IMR-90 (cell line): ENCODE results near the gene ZXDA. TPM values are rescaled to one million over a fixed set of nuclear protein-coding genes. Genes with fewer than 3 reads are reported as not detected.

Experiments used
- ATAC-seq: fragments of 200-7000 bp; cut with Tn5 transposase; 2 replicates; pipeline ENCODE4 v1.9.1; 2020; ENCODE audit warnings: low read depth, mild to moderate bottlenecking, moderate library complexity
- BruUV-seq: library from RNA; stranded (reverse); fragments of 400-500 nt; replicated peaks from 2 replicates; lab custom pipeline; 2021; lab: Mats Ljungman, UMichigan
- CTCF ChIA-PET: fragments of 300-600 bp; formaldehyde crosslinking; extraction: SDS; loops from one replicate; lab custom pipeline; 2021; ENCODE audit warnings: antibody characterized with exemption; lab: Yijun Ruan, JAX
- POLR2A ChIA-PET: fragments of 300-600 bp; sonication (Branson Sonifier 250); formaldehyde crosslinking; loops from one replicate; lab custom pipeline; 2022; ENCODE audit warnings: antibody characterized with exemption; ENCODE audit not compliant: unreplicated experiment; lab: Charles Lee
- DNase-seq: peaks from one replicate; pipeline ENCODE4 v3.0.0; 2013
- H2AFZ ChIP-seq: replicated peaks from 2 replicates; pipeline ENCODE3; 2013; ENCODE audit warnings: low read length, mild to moderate bottlenecking; ENCODE audit not compliant: poor library complexity
- H2AK5ac ChIP-seq: 2 replicates; pipeline ENCODE4 v1.6.1; 2013; ENCODE audit warnings: low read depth, low read length, inconsistent platforms
- H2AK9ac ChIP-seq: replicated peaks from 2 replicates; pipeline ENCODE3; 2013; ENCODE audit warnings: mild to moderate bottlenecking, low read depth, low read length, moderate library complexity; ENCODE audit not compliant: poor library complexity
- H2BK120ac ChIP-seq: 2 replicates; pipeline ENCODE4 v1.6.1; 2013; ENCODE audit warnings: low read depth, low read length, inconsistent platforms
- H2BK15ac ChIP-seq: 3 replicates; pipeline ENCODE4 v1.6.1; 2013; ENCODE audit warnings: low read depth, low read length, inconsistent platforms
- H2BK20ac ChIP-seq: 2 replicates; pipeline ENCODE4 v1.6.1; 2013; ENCODE audit warnings: low read depth, mild to moderate bottlenecking, inconsistent platforms, low read length, moderate library complexity
- H2BK5ac ChIP-seq: 2 replicates; pipeline ENCODE4 v1.6.1; 2013; ENCODE audit warnings: mild to moderate bottlenecking, low read depth, low read length, inconsistent platforms; ENCODE audit not compliant: poor library complexity, severe bottlenecking
- H3K14ac ChIP-seq: replicated peaks from 2 replicates; pipeline ENCODE4 v1.6.1; 2013; ENCODE audit warnings: low read depth, low read length, inconsistent platforms
- H3K18ac ChIP-seq: 2 replicates; pipeline ENCODE4 v1.6.1; 2013; ENCODE audit warnings: low read depth, low read length, control low read depth
- H3K23ac ChIP-seq: 2 replicates; pipeline ENCODE4 v1.6.1; 2013; ENCODE audit warnings: low read depth, low read length, inconsistent platforms
- H3K27ac ChIP-seq: 2 replicates; pipeline ENCODE4 v1.5.1; 2013; ENCODE audit warnings: mild to moderate bottlenecking, control low read depth, low read length; ENCODE audit not compliant: insufficient read depth
- H3K27me3 ChIP-seq: 2 replicates; pipeline ENCODE4 v1.6.1; 2013; ENCODE audit warnings: low read length; ENCODE audit not compliant: control insufficient read depth, insufficient read depth
- H3K36me3 ChIP-seq: 2 replicates; pipeline ENCODE4 v1.6.1; 2013; ENCODE audit warnings: low read length, mixed read lengths; ENCODE audit not compliant: control insufficient read depth, insufficient read depth
- H3K4ac ChIP-seq: 2 replicates; pipeline ENCODE4 v1.6.1; 2013; ENCODE audit warnings: low read depth, low read length, inconsistent platforms
- H3K4me1 ChIP-seq: 2 replicates; pipeline ENCODE4 v1.6.1; 2013; ENCODE audit warnings: low read length, mixed read lengths; ENCODE audit not compliant: control insufficient read depth, insufficient read depth
- H3K4me2 ChIP-seq: 2 replicates; pipeline ENCODE4 v1.6.1; 2013; ENCODE audit warnings: low read depth, mild to moderate bottlenecking, control low read depth, low read length, moderate library complexity
- H3K4me3 ChIP-seq: 2 replicates; pipeline ENCODE4 v1.5.1; 2013; ENCODE audit warnings: low read depth, mild to moderate bottlenecking, control low read depth, low read length, moderate library complexity; ENCODE audit not compliant: insufficient read depth
- H3K56ac ChIP-seq: 2 replicates; pipeline ENCODE4 v1.6.1; 2013; ENCODE audit warnings: low read length, inconsistent platforms; ENCODE audit not compliant: insufficient read depth; ENCODE audit errors: extremely low read depth
- H3K79me1 ChIP-seq, 2 experiments: 2 replicates each; pipeline ENCODE4 v1.6.1; 2013; ENCODE audit warnings: low read length in 2 of 2, inconsistent platforms in 1 of 2, low read depth in 1 of 2
- H3K9ac ChIP-seq: 2 replicates; pipeline ENCODE4 v1.6.1; 2013; ENCODE audit warnings: low read depth, low read length, control low read depth
- H3K9me1 ChIP-seq: 2 replicates; pipeline ENCODE4 v1.6.1; 2013; ENCODE audit warnings: low read length, inconsistent platforms; ENCODE audit not compliant: insufficient read depth
- H3K9me3 ChIP-seq: 2 replicates; pipeline ENCODE4 v1.6.1; 2013; ENCODE audit warnings: low read length; ENCODE audit not compliant: control insufficient read depth, insufficient read depth
- H4K20me1 ChIP-seq: 2 replicates; pipeline ENCODE4 v1.6.1; 2013; ENCODE audit warnings: low read length, inconsistent platforms; ENCODE audit not compliant: insufficient read depth
- H4K5ac ChIP-seq: 2 replicates; pipeline ENCODE4 v1.6.1; 2013; ENCODE audit warnings: mild to moderate bottlenecking, low read depth, low read length, control low read depth
- H4K8ac ChIP-seq, 2 experiments: 2 replicates each; pipeline ENCODE4 v1.6.1; 2013; ENCODE audit warnings: low read depth in 2 of 2, low read length in 2 of 2, control low read depth in 1 of 2, inconsistent platforms in 1 of 2
- H4K91ac ChIP-seq: 2 replicates; pipeline ENCODE4 v1.6.1; 2013; ENCODE audit warnings: low read depth, low read length, inconsistent platforms; ENCODE audit not compliant: insufficient read depth
- BHLHE40 ChIP-seq: fragments of 150-350 bp; IDR thresholded peaks from 2 replicates; pipeline ENCODE4 v1.6.1; 2016; ENCODE audit warnings: mild to moderate bottlenecking, low read depth, low read length
- MXI1 ChIP-seq: IDR thresholded peaks from 2 replicates; pipeline ENCODE4 v1.6.1; 2012; ENCODE audit warnings: low read depth, mild to moderate bottlenecking, low read length, moderate library complexity, borderline replicate concordance
- POLR2A ChIP-seq: IDR thresholded peaks from 2 replicates; pipeline ENCODE4 v1.6.1; 2012; ENCODE audit warnings: mild to moderate bottlenecking, low read depth, low read length
- RAD21 ChIP-seq: IDR thresholded peaks from 2 replicates; pipeline ENCODE4 v1.6.1; 2012; ENCODE audit warnings: low read length, improper control_type of control experiment
- RFX5 ChIP-seq: IDR thresholded peaks from 2 replicates; pipeline ENCODE4 v1.8.0; 2012; ENCODE audit warnings: low read depth, mild to moderate bottlenecking, low read length, moderate library complexity
- dilution Hi-C: fragments of 300-500 bp; cut with HindIII; formaldehyde crosslinking; loops from one replicate; pipeline ENCODE4 v1.14.3; 2018; ENCODE audit warnings: low sequenced_read_pairs; ENCODE audit not compliant: unreplicated experiment
- in situ Hi-C: fragments of 300-500 bp; cut with MboI; formaldehyde crosslinking; loops from 3 replicates; pipeline ENCODE4 v1.14.3; 2019; ENCODE audit warnings: low sequenced_read_pairs, inconsistent platforms, mixed read lengths
- intact Hi-C: fragments of 100-400 bp; cut with micrococcal nuclease; formaldehyde crosslinking; loops from 2 replicates; pipeline ENCODE4 v1.10.0; 2022
- polyA plus RNA-seq, 3 experiments: library from polyadenylated mRNA; depleted of rRNA; stranded (reverse); fragments of >200 nt; gene quantifications; 2 replicates each; pipeline ENCODE4 v1.2.3, GENCODE V29; 2012; ENCODE audit warnings: low replicate concordance in 1 of 3
- total RNA-seq: library from RNA; depleted of rRNA; stranded (reverse); fragments of >200 nt; gene quantifications from 2 replicates; pipeline ENCODE4 v1.2.3, GENCODE V29; 2012

The ZXDA gene
- total and polyA plus RNA-seq, 2 of the 4 experiments (the other 2 are of a cell fraction), result 1.0 to 3.4 TPM

- no peak overlapping the region for H4K91ac ChIP-seq
- ChIA-PET POLR2A (no interaction called here), CTCF (no interaction called here)
- H4K5ac ChIP-seq, result no peak overlapping the region
- no peaks in the 10 kb centered on the region for H3K79me1 ChIP-seq
- no peak overlapping the region for H3K9ac ChIP-seq
- no TSS peak for BruUV-seq
- no peak for TF ChIP-seq BHLHE40
- TF ChIP-seq RAD21, result no peak
- no peak for TF ChIP-seq MXI1
- no peak for TF ChIP-seq POLR2A
- no peak for TF ChIP-seq RFX5
- no peak overlapping the region for H2BK15ac ChIP-seq
- H2BK5ac ChIP-seq, result no peak overlapping the region
- ATAC-seq (no peak), DNase-seq (no peak)
- H3K14ac ChIP-seq, result no peak overlapping the region
- H3K4me2 ChIP-seq, result no peak overlapping the region
- intact Hi-C loops (no loop called here), dilution Hi-C loops (no loop called here), in situ Hi-C loops (loop anchor here (25.0 kb wide), 2 partner anchors 763 to 1088 kb away; partner anchors contain the start of gene SPIN2A)
- no peaks in the 10 kb centered on the region for H3K4me1 ChIP-seq
- no peak overlapping the region for H3K27ac ChIP-seq
- H4K8ac ChIP-seq, result no peak overlapping the region
- no peak overlapping the region for H3K4me3 ChIP-seq
- no peaks in the 10 kb centered on the region for H3K27me3 ChIP-seq
- no peak overlapping the region for H3K4ac ChIP-seq
- no peak overlapping the region for H3K18ac ChIP-seq
- no peak overlapping the region for H2BK20ac ChIP-seq
- no peak overlapping the region for H3K23ac ChIP-seq
- no peak overlapping the region for H2BK120ac ChIP-seq
- H2AK5ac ChIP-seq, result no peak overlapping the region
- no peaks in the 10 kb centered on the region for H3K36me3 ChIP-seq
- H4K20me1 ChIP-seq, result no peaks in the 10 kb centered on the region
- no peak overlapping the region for H3K56ac ChIP-seq
- no peaks in the 10 kb centered on the region for H3K9me3 ChIP-seq
- no peak overlapping the region for H2AFZ ChIP-seq
- no peaks in the 10 kb centered on the region for H3K9me1 ChIP-seq
- no peak overlapping the region for H2AK9ac ChIP-seq
These were observed 10.4 kb downstream of the ZXDA start for GRCh38 chrX:57899906-57900305.
